Muscle layer of duodenum (tissue), 2 donors: Measurements from ENCODE around the gene R3HDML.
"Not testable (repeated sequence)": the region's sequence is repeated elsewhere in the genome, so short reads cannot be mapped to it uniquely, and the experiment has no call there.

ENCODE experiments used
- H3K27ac ChIP-seq: one replicate; pipeline ENCODE4 v1.7.0; 2013; ENCODE audit warnings: mild to moderate bottlenecking, low read length
- H3K27me3 ChIP-seq: one replicate; pipeline ENCODE4 v1.7.0; 2013; ENCODE audit warnings: low read depth, mild to moderate bottlenecking, control low read depth, low read length
- H3K36me3 ChIP-seq, 2 donors: one replicate each; pipeline ENCODE4 v1.7.0; 2013; ENCODE audit warnings: low read length in 2 of 2, control low read depth in 1 of 2, mild to moderate bottlenecking in 1 of 2; ENCODE audit not compliant: insufficient read depth in 2 of 2, control insufficient read depth in 1 of 2
- H3K4me1 ChIP-seq, 2 donors: one replicate each; pipeline ENCODE4 v1.7.0; 2013; ENCODE audit warnings: low read length in 2 of 2, mild to moderate bottlenecking in 2 of 2, control low read depth in 1 of 2, moderate library complexity in 1 of 2; ENCODE audit not compliant: insufficient read depth in 2 of 2, control insufficient read depth in 1 of 2
- H3K4me3 ChIP-seq, 2 donors: one replicate each; pipeline ENCODE4 v1.7.0; 2013; ENCODE audit warnings: low read length in 2 of 2, low read depth in 1 of 2, mild to moderate bottlenecking in 1 of 2
- H3K9me3 ChIP-seq, 2 donors: one replicate each; pipeline ENCODE4 v1.7.0; 2013; ENCODE audit warnings: low read length in 2 of 2, control low read depth in 1 of 2, mild to moderate bottlenecking in 1 of 2; ENCODE audit not compliant: control insufficient read depth in 1 of 2
- donor health status: healthy.

The R3HDML gene

GRCh38 chr20:44306927-44307326, 29.9 kb upstream of the R3HDML start:
- Histone ChIP-seq H3K27me3 (no peaks in the 10 kb centered on the region), H3K9me3 (no peaks in the 10 kb centered on the region), H3K27ac (no peak overlapping the region), H3K36me3 (peaks cover 5 to 8% of the 10 kb centered on the region in 2 donors), H3K4me1 (peaks cover 7 to 12% of the 10 kb centered on the region in 2 donors), H3K4me3 (no peak overlapping the region)

- Histone ChIP-seq H3K36me3 (peaks cover 5 to 8% of the 10 kb centered on the region in 2 donors), H3K27me3 (no peaks in the 10 kb centered on the region), H3K4me1 (peaks cover 7 to 12% of the 10 kb centered on the region in 2 donors), H3K9me3 (no peaks in the 10 kb centered on the region), H3K4me3 (peak overlapping the region; percentile 86 to 98), H3K27ac (peak overlapping the region; percentile 45)
These were observed 26.8 kb upstream of the R3HDML start for GRCh38 chr20:44309763-44310663.

GRCh38 chr20:44310664-44311639, 25.9 kb upstream of the R3HDML start, which contains the start of gene FITM2:
TSS of gene FITM2 (minus strand) at chr20:44311202. CDS start at chr20:44311148, 54 bp downstream.
- Histone ChIP-seq H3K27me3 (no peaks in the 10 kb centered on the region), H3K27ac (peak within 1 kb of the TSS; percentile 45), H3K9me3 (no peaks in the 10 kb centered on the region), H3K4me1 (peaks cover 7 to 12% of the 10 kb centered on the region in 2 donors), H3K4me3 (peak within 1 kb of the TSS; percentile 86 to 98), H3K36me3 (peaks cover 5 to 8% of the 10 kb centered on the region in 2 donors)

- Histone ChIP-seq H3K27ac (no peak overlapping the region), H3K27me3 (no peaks in the 10 kb centered on the region), H3K9me3 (no peaks in the 10 kb centered on the region), H3K4me1 (peaks cover 4 to 6% of the 10 kb centered on the region in 2 donors), H3K4me3 (no peak overlapping the region), H3K36me3 (no peaks in the 10 kb centered on the region)
These were observed 22.0 kb upstream of the R3HDML start for GRCh38 chr20:44314870-44315269.

- H3K4me1 ChIP-seq: no peaks in the 10 kb centered on the region
These were observed 16.9 kb upstream of the R3HDML start for GRCh38 chr20:44319839-44320422.

GRCh38 chr20:44324343-44324742, 12.5 kb upstream of the R3HDML start:
- Histone ChIP-seq H3K27me3 (no peaks in the 10 kb centered on the region), H3K9me3 (no peaks in the 10 kb centered on the region), H3K4me1 (peaks cover 0 to 2% of the 10 kb centered on the region in 2 donors), H3K27ac (no peak overlapping the region), H3K36me3 (no peaks in the 10 kb centered on the region), H3K4me3 (no peak overlapping the region)

More at GRCh38 chr20:44319839-44320422, 16.9 kb upstream of the R3HDML start:
- H3K36me3 ChIP-seq: no peaks in the 10 kb centered on the region
- no peaks in the 10 kb centered on the region for H3K9me3 ChIP-seq
- no peak overlapping the region for H3K4me3 ChIP-seq
- no peak overlapping the region for H3K27ac ChIP-seq
- H3K27me3 ChIP-seq: no peaks in the 10 kb centered on the region

GRCh38 chr20:44326391-44327159, 10.3 kb upstream of the R3HDML start:
- Histone ChIP-seq H3K27me3 (no peaks in the 10 kb centered on the region), H3K9me3 (no peaks in the 10 kb centered on the region), H3K27ac (no peak overlapping the region), H3K36me3 (no peaks in the 10 kb centered on the region), H3K4me1 (peaks cover 0 to 2% of the 10 kb centered on the region in 2 donors), H3K4me3 (peak overlapping the region in 1 of 2 donors; percentile 35)

GRCh38 chr20:44327748-44328147, 9.1 kb upstream of the R3HDML start:
- H3K9me3 ChIP-seq, H3K36me3 ChIP-seq, H3K27me3 ChIP-seq, H3K4me1 ChIP-seq, H3K27ac ChIP-seq, H3K4me3 ChIP-seq: not testable (repeated sequence)

- no peak overlapping the region for H3K4me3 ChIP-seq
These were observed 8.4 kb upstream of the R3HDML start for GRCh38 chr20:44328428-44328827.

GRCh38 chr20:44331201-44331600, 5.6 kb upstream of the R3HDML start:
- Histone ChIP-seq H3K27me3 (no peaks in the 10 kb centered on the region), H3K36me3 (no peaks in the 10 kb centered on the region), H3K4me1 (peaks cover 0 to 2% of the 10 kb centered on the region in 2 donors), H3K4me3 (no peak overlapping the region), H3K9me3 (no peaks in the 10 kb centered on the region), H3K27ac (no peak overlapping the region)

More at GRCh38 chr20:44328428-44328827, 8.4 kb upstream of the R3HDML start:
- peaks cover 0 to 2% of the 10 kb centered on the region in 2 donors for H3K4me1 ChIP-seq
- no peaks in the 10 kb centered on the region for H3K9me3 ChIP-seq
- H3K27ac ChIP-seq: no peak overlapping the region
- no peaks in the 10 kb centered on the region for H3K36me3 ChIP-seq
- no peaks in the 10 kb centered on the region for H3K27me3 ChIP-seq
